RCC 7860 (cell line): Measurements from ENCODE around the gene BTAF1.

ENCODE experiments used
- DNase-seq: peaks from one replicate; pipeline ENCODE4 v3.0.0-alpha.2; 2015; ENCODE audit warnings: low spot score
- FAIRE-seq: peaks from 2 replicates; lab custom pipeline; 2012; peaks lifted over from hg19 to GRCh38; lab: Jason Lieb, UNC

The BTAF1 gene

DNA sequence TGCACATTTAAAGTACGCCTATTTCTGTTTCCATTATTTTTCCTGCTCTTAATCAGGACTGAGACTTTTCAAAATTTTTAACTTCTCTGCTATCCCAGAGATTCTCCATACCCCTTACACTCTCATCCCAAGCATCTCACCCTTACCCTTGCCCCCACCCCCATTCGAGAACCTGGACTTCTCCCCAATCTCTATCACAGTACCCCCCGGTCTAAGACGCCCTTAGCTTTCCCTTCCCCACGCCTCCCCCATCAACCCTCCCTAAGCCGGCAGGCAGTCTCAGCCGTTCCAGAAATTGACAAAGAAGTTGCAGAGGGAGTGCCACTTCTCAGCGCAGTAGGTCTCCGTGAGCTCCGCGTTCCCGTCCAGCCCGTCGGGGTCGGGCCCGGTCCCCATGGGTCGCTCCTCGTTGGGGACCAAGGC, 15.6 kb upstream of the BTAF1 start:
- DNase-seq (no peak), FAIRE-seq (no peak)

DNA sequence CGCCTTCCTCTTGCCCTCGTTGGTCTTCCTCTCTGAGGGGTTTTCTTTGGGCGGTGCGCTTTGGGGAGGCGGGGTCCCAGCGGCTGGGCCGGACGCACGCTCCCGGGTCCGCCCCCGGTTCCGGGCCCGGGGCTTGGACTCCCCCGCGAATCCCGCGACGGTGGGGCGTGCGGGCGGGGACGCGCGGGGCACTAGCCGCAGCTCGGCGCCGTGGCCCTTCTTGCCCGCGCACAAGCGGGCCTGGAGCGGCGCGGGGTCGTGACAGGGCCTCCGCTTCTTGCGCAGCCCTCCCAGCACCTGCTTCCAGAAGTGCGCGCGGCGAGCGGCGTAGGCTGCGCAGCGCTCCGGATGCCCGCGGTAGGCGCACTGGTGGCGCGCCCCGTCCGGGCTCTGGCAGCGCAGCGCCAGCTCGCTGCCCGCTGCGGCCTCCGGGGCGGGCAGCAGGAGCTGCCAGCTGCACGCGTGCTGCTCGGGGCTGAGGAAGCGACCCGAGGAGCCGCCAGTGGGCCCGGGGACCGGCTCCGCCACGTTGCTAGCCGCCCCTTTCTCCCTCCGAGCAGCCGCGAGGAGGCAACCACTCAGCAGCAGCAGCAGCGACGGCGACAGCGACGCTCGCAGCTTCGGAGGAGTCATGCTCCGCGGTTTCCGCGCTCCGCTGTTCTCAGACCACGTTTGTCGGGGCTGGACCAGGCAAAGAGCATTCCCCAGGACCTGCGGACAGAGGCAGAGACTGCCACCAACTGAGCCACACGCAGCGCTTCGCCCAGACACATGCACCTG, 15.0 kb upstream of the BTAF1 start:
- DNase-seq (peak; percentile 69), FAIRE-seq (peak; percentile 12)

DNA sequence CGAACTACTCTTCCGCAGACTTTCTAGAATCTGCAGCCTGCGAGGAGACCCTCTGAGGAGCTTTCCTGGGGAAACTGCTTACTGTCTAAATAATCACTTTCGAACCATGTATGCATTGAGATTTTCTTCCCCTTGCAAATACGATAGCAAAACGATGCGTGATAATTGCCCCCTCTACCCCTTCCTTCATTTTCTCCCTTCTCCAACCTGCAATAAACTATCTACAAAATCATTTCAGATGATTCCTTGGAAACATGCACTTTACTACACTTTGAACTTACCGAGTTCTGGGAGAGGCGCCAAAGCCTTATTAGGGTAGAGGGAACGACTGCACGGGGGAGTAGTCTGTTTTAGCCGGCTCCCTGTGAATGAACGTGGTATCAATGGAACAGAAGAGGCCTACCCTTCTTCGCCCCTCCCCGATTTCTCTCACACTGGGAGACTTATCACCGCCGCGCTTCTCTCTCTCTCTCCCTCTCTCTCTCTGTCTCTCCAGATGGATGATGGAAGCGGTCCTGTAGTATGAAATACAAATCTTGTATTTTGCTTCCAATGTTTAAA, 14.4 kb upstream of the BTAF1 start, which contains the start of gene FGFBP3:
Gene FGFBP3 (minus strand): TSS at position 370 of the 561 bp plus-strand sequence. CDS start 517 bp downstream, outside the sequence.
- DNase-seq: no peak
- no peak for FAIRE-seq

DNA sequence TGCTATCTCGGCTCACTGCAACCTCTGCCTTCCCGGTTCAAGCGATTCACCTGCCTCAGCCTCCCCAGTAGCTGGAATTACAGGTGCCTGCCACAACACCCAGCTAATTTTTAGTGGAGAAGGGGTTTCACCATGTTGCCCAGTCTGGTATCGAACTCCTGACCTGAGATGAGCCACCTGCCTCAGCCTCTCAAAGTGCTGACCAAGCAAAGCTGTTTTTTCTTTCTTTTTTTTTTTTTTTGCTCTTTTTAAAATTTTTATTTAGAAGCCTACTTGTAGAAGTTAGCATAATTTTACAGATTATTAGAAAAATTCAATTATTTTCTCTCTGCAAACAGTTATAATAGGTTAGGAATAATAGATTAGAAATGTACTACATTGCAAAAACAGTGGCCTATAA, 13.1 kb upstream of the BTAF1 start:
- DNase-seq: no peak
- no peak for FAIRE-seq

DNA sequence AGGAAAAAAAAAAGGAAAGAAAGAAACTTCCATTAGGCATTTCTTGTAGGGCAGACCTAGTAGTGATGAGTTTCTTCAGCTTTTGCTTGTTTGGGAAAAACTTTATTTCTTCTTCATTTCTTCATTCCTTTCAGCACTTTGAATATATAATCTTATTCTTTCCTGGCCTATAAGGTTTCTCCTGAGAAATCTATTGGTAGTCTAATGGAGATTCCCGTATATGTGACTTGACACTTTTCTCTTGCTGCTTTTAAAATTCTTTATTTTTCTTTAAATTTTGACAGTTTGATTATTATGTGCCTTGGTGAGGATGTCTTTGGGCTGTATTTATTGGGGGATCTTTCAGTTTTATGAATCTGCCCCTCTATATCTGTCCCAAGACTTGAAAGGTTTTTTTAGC, 3.9 kb upstream of the BTAF1 start:
- no peak for FAIRE-seq

DNA sequence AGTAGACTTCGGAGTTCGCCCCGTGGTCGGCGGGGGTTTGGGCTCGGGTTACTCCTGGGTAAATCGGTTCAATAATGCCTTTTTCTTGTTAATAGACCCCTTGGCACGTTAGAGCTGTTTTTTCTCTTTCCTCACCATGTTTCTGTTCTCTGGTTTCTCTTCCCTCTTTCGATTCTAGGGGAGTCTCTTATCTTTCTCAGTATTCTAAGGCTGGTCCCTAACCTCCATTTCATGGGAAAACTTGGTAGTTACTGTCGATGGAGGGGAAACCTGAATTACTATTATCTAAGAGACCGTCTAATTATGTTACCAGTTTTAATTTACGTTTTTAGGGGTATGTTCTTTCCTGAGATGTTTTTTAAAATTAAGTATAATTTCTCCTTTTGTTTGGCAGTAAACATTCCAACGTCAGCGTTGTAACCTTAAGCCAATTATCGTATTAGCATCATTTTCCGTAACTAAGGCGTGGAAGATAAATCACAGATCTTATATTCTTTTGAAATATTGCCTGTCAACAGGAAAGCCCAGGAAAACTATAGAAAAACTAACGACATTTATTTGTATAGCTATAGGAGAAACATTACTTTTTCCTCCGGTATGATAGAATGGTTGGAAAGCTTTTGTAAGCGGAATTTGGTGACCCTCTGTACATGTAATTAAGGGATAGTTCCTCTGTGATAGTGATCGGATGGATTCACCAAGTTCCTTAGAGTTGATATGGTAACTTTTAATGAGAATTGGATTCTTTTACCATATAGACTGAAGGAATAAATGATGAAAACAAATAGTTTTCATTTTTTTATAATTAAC, 847 bp downstream of the BTAF1 start:
- peak; percentile 8 for FAIRE-seq
- no peak for DNase-seq

More for the DNA sequence above, 3.9 kb upstream of the BTAF1 start:
- DNase-seq: no peak

DNA sequence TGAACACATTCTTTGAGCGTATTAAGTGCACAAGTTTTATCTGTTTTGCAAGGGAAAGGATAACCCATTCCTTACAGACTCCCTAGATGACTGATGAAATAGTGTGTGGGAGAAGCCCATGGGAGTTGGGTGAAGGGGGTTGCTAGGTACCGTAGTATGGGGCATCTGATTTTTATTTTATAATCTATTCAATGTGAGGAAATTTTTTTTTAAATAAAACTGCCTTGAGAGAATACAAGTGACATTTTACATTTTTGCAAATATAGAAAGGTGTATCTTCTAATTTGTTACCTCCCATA, 1.4 kb downstream of the BTAF1 start:
- no peak for FAIRE-seq
- no peak for DNase-seq

DNA sequence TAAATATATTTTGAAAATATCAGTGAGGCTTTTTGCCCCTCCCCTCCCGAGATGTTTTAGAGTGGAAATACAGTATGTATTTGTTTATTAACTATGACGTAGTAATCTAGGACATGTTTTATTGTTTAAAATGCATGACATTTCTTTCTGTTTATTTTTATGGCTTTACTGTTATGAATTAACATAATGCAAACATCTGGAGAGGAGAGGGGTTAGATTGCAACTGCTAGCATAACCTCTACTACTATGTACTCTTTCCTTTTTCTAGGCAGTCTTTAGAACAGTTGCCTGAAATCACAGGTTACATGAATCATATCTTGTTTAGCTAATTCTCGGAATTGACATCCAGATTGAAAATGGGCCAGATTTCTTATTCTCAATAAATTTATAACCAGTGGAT, 7.4 kb downstream of the BTAF1 start:
- FAIRE-seq (no peak), DNase-seq (no peak)

DNA sequence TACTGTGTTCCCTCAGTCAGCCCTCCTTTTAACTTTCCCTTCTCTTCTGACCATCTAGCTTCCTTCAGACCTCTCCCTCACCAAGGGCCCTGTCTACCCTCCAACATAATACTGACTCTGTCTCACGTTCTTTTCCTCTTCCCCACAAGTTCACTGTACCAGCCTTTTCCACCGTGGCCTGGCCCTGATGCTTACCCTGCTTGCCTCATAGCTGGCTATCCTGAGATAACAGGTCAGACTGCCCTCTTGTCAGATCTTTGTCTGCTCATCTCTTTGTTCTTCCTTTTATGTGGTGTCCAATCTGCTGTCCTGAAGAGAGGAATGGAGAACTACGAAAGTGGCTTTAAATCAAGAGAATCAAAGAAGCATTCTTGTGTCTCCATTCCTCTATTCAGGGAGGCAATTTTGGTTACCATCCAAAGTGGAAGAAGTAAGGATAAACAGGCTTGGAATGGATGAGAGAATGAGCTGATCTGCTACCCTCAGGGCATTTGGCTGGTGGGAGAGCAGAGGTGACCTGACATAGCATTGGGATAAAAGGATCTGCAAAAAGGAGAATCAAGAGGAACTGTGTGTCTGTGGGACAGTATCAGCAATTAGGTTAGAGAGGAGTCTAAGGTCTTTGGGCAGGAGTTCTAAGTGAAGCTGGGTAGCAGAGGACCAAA, 8.1 kb downstream of the BTAF1 start:
- no peak for DNase-seq
- no peak for FAIRE-seq

DNA sequence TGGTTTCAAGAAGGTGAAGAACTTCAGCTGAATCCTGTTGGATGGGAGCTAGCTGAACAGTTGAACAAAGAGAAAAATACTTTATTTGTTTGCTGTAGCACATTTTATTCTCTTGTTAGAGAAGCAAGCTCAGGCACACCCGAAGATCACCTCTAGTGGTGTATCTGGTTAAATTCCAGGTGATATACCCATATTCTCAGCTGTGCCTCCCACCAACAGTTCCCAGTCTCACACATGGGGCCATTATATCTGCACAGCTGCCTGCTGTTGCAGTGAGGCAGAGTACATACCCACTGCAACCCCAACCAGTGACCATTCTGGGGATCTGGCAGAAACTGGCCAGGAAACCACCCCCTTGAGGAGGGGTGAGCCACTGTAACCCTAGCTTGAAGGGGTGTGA, 9.2 kb downstream of the BTAF1 start:
- FAIRE-seq: no peak

DNA sequence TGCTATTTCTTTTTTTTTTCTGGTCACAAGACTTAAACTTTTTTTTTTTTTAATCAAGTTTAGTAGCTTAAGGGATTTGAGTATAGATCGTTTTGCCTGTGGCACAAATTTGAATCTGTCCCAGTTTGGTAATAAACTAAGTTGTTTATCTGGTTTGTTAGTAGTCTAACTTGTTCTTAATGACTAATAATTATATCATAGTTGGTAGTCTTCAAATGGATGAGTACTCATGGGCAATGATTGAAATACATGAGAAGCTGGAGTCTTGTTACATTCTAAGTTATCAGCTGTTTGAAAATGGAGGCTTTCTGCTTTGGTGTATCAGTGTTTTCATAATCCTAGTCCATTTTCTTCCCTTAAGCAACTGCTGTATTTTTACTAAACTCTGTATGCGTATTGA, 12.3 kb downstream of the BTAF1 start:
- FAIRE-seq (no peak), DNase-seq (no peak)

More for the DNA sequence above, 9.2 kb downstream of the BTAF1 start:
- DNase-seq: no peak

DNA sequence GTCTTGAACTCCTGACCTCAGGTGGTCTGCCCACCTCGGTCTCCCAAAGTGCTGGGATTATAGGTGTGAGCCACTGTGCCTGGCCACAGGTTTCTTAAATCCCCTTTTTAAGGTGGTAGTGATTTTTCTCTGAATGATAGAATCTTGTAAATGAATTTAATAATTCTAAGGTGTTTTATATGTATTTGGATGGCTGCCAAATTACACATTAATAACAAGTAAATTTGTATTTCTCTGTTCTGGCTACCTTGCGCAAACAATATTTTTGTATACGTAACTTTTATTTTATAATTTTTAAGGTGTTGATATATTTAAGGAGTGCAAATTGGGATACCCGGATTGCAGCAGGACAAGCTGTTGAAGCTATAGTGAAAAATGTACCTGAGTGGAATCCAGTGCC, 16.1 kb downstream of the BTAF1 start:
- DNase-seq: no peak
- no peak for FAIRE-seq

DNA sequence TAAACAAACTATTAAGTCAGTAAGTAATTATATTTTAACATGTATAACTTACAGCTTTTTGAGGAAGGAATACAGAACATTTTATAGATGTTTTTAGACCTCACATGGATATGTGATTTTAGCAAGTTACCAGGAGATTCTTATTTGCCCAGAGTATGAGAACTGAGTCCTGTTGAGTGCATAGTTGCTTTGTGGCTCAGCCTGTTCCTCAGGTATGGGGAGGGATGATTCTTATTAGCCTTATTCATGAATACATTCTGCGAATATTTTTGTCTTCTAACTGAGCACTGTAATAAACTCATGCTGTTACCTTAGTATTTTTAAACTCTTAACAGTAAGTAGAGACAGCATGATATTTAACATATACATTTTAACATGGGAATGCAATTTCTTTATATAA, 17.9 kb downstream of the BTAF1 start:
- FAIRE-seq: no peak
- no peak for DNase-seq

DNA sequence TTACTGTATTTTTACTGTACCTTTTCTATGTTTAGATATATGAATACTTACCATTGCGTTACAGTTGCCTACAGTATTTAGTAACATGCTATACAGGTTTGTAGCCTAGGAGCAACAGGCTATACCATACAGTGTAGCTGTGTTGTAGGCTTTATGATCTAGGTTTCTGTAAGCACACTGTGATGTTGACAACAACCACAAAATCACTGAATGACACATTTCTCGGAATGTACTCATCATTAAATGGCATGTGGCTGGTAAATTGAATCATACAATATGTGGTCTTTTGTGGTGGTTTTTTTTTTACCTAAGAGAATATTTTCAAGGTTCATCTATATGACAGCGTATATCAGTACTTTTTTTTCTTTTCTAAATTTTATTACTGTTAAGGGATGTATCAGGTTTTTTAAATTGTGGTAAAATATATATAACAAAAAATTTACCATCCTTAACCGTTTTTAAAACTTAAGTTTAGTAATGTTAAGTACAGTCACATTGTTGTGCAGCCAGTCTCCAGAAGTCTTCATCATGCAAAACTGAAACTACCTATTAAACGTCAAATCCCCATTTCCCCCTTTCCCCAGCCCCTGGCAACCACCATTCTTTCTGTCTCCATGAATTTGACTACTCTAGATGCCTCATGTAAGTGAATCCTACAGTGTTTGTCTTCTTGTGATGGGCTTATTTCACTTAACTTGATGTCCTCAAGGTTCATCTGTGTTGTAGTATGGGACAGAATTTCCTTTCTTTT, 21.5 kb downstream of the BTAF1 start:
- FAIRE-seq (peak; percentile 80), DNase-seq (peak; percentile 72)

DNA sequence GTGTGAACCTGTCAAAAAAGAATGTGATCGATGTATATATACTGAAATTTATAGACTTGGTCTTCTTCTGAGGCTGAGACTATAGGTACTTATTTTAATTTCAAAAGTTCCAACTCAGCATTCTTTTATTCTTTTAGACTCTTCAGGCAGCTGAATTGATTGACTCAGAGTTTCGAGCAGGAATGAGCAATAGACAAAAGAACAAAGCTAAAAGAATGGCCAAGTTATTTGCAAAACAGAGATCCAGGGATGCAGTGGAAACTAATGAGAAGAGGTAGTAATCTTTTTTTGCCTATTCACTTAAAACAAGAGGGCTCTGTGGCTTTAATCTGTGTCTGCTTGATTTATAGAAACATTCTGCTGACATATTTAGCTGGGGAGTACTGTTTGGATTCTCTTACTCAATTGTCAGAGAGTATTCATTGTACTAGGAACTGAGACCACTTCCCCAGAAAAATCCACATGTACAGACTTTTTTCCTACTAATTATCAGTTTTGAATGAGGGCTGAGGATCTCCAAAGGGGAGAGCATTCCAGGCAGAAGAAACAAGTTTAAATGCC, 30.1 kb downstream of the BTAF1 start:
- no peak for DNase-seq
- no peak for FAIRE-seq

DNA sequence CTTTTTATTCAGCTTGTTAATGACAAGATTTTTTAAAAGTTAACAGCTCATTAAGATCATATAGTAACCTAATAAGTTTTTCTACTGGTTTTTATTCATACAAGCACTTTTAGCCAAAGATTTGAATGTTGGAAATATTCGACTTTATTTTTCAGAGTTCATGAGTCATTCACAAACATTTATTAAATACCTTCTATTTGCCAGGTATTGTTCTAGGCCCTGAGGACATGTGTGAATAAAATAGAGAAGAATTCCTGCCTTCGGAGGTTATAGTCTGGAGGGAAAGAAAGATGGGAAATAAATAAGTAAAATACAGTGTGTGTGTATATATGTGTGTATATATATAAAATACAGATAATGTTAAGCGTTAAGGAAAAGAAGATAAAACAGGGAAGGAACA, 31.5 kb downstream of the BTAF1 start:
- no peak for FAIRE-seq
- DNase-seq: no peak

DNA sequence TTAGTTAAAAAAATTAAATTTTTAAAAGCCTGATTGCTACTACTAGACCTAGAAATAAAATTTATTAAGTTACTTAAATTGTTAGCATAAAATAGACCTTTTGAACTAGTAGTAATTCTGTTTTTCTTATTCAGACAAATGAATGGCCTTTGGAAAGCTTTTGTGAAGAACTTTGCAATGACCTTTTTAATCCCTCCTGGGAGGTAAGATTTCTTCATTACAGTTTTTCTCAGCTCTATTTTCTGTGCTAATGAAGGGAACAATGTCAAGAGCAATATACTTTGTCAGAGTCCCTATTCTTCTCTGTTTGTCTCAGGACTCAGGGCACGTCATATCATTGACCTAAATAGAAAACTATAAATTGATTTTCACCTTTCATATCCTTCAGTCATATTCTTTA, 33.5 kb downstream of the BTAF1 start:
- FAIRE-seq (no peak), DNase-seq (no peak)

DNA sequence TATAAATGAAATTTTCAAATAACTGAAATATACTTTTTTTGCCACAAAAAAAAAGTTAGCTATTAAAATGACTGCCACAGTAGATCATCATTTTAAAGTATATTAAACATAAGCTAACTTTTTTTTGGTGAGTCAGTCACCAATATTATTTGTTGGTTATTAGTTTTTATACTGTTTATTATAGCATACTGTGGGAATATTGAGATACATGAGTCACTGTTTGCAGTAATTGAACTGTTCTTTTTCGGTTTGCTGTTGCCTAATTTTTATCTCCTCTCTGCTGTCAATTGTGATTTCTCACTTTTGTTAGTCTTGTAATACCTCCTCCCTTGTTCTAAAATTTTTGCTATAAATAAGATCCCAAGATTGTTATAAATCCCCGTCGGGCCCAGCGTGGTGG, 45.7 kb downstream of the BTAF1 start:
- DNase-seq (no peak), FAIRE-seq (no peak)

DNA sequence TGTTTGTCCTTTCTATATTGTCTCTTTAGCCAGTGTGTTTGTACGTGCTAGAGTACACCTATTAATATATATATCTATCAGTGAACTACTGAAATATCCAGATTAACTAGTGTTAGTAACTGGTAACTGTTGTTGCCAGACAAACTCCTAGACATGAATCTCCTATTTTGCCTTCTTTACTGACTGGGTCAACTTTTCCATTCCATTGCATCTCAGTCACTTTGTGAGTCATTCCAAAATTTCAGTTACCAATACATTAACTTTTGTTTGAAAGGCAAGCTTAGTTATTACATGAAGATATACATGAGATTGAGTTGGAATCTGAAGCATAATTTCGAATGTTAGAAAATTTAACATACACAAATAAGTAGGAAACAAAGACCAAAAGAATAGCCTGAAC, 51.4 kb downstream of the BTAF1 start:
- FAIRE-seq (peak; percentile 69), DNase-seq (peak; percentile 48)

DNA sequence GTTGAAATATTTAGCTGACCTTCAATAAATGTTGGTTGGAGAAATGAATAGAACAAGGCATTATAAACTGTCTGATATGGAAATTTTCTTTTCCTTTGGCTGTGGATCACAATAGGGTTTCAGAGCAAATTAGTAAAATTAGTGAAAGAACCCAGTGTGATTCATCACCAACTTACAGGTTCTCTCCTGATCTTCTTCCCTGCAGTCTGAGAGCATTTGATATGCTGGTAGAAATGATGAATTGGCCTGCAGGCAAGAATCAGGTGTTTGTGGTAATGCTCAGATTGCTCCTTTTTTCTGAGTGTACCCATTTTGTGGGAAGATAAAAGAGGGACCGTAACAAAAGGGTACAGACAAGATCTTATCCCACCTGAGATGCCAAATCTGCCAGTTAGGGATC, 51.9 kb downstream of the BTAF1 start:
- FAIRE-seq: no peak

More for the DNA sequence above, 51.9 kb downstream of the BTAF1 start:
- no peak for DNase-seq
